Measurements from ENCODE around the gene NFATC1.
A peak's percentile ranks its signal among the peaks of the same experiment; 100 is the strongest.

Gene NFATC1

DNA sequence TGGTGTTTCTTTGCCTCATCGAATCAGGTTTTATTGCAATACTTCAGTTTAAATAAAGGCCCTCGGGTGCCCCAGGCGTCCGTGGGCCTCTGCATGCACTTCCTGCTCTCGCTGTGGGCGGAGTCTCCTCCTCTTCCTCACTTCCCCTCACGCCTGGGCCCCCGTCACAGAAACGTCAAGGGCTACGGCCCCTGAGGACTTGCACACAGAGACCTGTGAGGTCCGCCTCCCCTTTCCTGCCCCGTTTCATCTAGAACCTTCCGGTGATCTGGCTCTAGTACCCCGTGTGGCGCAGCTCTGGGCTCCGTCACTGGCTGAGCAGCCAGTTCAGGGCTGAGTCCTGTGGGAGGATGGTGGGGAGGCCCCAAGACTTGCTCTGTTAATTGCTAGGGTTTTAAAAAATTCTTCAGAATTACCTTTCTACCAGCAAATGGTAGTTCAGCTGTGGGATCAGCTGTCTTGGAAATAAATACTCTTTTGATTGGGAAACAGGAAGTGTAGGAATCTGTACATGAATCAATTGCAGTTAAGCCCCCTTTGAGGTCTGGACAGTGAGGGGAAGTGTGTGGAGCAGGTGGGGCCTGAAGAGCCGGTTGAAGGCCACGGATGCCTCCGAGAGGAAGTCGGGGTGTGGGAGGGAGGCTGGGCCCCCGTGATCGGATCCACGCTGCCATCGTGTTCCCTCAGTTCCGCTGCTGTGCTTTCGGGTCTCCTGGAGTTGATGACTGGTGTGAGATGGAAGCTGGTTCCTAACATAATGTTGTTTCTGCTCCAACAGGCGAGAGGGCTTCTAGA lies 10.2 kb downstream of the NFATC1 start:
- DNase-seq, result peak; percentile 95

DNA sequence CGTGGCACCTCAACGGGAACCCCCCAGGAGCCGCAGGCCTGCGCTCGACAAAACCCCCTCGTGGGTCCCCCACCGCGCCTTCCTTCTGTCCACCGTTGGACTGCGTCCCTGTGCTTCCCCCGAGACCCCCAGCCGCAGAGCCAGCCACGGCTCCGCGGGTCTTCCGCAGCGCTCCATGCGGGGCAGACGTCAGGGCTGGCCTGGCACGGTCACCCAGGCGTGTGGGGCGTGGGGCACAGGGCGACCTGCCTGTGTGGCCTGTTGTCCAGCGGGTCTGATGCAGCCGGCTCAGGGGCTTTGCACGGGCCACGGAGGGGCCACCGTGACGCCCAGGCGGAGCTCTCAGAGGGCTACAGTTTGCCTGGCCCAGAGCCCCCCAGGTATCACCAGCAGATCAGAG lies 11.0 kb downstream of the NFATC1 start:
- DNase-seq, result no peak

DNA sequence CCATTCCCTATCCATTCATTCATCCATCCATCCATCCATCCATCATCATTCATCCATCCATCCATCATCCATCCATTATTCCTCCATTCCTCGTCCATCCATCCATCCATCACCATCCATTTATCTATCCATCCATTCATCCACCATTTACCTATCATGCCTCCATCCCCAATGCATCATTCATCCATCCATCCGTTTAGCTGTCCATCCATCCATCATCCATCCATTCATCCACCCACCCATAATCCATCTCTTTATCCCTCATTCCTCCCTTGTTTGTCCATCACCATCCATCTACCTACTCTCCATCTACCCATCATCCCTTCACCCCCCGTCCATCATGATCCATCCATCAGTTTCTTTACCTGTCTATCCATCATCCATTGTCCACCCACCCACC lies 13.6 kb downstream of the NFATC1 start:
- no peak for DNase-seq

DNA sequence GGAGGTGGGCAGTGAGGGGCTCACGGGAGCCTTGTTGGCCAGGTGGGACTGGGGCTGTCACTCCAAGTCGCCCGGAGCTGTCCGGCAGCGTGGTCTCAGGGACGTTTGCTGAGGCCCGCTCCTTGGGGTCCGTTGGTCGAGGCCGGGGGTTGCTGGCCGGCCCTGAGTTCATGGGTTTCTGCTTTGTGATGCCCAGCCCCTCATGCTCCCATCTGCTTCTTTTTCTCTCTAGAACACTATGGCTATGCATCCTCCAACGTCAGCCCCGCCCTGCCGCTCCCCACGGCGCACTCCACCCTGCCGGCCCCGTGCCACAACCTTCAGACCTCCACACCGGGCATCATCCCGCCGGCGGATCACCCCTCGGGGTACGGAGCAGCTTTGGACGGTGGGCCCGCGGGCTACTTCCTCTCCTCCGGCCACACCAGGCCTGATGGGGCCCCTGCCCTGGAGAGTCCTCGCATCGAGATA lies 14.5 kb downstream of the NFATC1 start:
- DNase-seq, result no peak

DNA sequence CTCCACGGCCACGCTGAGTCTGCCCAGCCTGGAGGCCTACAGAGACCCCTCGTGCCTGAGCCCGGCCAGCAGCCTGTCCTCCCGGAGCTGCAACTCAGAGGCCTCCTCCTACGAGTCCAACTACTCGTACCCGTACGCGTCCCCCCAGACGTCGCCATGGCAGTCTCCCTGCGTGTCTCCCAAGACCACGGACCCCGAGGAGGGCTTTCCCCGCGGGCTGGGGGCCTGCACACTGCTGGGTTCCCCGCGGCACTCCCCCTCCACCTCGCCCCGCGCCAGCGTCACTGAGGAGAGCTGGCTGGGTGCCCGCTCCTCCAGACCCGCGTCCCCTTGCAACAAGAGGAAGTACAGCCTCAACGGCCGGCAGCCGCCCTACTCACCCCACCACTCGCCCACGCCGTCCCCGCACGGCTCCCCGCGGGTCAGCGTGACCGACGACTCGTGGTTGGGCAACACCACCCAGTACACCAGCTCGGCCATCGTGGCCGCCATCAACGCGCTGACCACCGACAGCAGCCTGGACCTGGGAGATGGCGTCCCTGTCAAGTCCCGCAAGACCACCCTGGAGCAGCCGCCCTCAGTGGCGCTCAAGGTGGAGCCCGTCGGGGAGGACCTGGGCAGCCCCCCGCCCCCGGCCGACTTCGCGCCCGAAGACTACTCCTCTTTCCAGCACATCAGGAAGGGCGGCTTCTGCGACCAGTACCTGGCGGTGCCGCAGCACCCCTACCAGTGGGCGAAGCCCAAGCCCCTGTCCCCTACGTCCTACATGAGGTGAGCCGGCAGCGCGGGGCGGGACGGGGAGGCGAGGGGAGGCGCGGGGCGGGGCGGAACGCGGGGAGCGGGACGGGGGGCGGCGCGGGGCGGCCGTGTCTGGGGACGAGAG lies 15.2 kb downstream of the NFATC1 start:
- no peak for DNase-seq

DNA sequence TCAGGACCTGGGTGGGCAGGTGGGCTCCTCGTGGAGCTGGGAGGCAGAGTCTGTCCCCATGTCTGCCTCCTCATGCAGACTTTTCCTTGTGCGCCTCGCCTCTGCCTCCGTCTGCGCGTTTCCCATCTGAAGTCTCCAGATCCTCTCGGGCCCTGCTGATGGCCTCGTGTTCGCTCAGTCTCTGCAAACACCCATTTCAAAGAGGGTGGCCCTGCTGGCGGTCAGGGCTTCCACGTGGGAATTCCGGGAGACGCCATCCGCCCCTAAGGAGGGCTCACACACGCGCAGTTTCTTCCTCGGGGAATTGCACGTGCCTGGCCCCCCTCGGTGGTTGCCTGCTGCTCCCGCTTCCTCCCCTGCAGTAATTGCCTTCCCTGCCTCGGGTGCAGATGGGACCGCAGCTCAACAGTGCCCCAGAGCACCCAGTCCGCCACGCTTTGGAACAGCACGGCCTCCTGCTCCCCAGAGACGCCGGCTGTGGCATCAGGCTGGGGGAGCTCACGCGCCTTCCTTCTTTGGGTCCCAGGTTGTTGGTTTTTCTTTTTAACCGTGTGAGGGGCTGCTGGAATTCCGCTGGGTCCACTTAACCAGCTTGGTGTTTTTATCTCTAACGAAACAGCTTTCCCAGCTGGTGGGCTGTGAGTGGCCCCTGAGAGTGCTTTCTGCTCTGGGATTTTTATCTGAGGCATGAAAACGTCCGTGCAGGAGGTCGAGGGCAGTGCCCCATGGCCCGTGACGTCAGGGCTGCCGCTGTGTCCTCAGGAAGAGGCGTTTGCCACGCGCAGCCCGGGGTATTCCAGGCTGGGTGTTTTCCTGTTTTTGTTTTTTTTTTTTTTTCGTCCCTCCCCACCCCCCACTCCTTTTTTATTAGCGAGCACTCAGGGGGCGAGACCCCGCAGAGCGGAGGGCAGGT lies 16.1 kb downstream of the NFATC1 start:
- no peak for DNase-seq

DNA sequence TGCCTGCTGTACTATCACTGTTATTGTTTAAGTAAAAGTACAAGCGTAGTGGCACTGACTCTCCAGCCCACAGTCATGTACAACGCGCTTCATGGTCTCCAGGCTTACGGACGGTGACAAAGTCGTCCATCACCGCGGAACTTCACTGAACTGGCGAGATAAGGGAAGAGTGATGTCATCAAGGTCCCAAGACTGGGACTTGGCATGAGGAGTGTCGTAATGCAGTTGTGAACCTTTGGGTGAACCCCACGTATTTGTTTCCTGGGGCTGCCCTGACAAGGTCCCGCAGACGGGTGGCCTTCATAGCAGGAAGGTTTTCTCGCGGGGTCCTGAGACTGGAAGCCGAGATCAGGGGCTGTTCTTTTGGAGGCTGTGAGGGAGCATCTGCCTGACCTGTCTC lies 17.3 kb downstream of the NFATC1 start:
- DNase-seq, result no peak

DNA sequence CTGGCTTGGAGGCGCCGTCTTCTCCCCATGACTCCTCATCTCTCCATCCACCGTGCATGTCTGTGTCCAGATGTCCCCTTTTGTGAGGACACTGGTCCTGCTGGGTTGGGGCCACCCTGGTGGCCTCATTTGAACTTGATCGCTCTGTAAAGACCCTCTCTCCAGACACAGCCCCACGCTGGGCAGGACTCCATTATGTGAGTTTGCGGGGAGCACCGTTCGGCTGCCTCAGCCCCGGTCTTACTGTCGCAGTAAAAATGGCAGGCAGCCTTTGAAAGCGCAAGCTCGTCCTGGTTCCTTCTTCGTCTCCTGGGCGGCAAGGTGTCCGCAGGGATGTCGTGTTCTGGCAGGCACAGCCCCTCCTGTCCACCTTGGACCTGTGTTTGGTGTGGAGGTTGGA lies 17.7 kb downstream of the NFATC1 start:
- no peak for DNase-seq

DNA sequence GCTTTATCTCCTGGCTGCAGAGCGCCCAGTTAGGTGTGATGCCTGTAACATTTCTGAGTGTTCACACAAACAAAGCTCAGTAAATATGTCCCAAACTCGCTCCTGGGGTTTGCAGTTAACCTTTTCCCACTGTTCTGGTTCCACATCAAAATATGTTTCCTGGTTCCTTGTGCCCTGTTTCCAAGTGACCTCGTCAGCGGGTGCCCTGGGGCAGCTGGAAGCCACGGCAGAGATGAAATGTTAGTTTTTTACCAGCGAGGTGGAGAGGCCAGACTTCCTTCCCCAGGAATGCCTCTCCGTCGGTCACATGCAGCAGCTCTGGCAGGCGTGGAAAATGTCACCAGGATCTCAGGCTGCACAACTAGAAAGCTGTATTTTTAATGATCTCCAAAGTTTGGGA lies 18.2 kb downstream of the NFATC1 start:
- DNase-seq, result no peak

DNA sequence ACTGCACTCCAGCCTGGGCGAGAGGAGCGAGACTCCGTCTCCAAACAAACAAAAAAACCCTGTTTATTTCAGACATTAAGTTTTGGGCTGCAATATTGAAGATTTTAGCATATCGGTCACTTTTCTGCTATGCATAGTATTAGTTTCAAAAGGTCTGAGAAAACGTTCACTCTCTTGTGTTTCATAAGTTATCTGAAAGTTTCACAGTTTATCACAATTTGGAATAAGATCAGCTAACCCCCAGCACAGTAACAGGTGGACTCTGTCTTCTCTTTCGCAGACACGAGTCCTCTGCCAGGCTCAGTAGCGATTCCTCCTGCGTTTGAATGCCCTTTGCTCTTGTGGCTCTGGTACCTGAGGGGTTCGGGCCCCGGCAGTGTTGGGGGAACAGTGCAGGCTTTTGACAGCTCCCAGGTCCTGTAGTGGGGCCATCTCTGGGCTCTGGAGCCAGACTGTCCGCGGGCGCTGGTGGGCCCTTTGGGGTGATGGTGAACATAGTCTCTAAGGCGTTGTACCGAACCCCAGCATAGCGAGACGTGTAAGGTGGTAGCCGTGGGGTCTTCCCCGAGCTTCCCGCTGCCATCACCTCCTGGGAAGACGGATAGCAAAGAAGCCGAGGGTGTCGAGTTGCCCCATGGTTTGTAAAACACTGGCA lies 20.4 kb downstream of the NFATC1 start:
- no peak for DNase-seq

DNA sequence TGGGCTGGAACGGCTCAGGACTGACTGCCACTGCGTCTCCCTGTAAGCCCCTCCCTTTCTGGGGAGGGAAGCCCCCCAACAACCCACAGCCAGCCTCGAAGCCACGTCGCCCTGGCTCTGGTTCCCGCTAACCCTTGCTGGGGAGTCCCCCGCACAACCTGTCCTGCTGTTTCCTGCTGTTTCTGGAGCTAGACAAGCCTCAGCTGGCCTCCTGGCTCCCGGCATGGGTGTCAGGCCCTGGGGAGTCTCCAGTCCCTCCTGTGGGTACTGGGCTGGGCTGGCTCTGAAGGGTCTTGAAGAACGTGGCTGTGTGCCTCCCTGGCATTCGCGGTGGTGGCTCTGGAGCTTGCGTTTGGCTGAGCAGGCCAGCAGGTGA lies 20.9 kb downstream of the NFATC1 start:
- DNase-seq, result no peak

DNA sequence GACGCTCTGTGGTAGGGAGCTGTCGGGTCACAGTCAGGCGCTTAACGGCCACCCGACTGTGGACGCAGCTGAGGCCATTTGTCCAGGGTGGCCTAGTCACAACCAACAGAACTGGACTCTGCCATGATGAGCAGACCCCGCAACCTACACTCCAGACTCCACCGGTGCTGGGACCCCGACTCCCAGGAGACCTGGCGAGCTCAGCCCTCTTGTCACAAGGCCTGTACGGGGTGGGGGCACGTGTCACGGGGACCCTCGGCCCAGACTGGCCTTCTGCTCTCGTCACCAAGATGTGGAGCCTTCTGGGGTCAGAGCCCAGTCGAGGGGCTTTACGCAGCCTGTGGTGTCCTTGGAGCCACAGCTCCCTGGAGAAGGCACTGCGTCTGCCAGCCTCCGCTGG lies 22.5 kb downstream of the NFATC1 start:
- DNase-seq, result no peak

DNA sequence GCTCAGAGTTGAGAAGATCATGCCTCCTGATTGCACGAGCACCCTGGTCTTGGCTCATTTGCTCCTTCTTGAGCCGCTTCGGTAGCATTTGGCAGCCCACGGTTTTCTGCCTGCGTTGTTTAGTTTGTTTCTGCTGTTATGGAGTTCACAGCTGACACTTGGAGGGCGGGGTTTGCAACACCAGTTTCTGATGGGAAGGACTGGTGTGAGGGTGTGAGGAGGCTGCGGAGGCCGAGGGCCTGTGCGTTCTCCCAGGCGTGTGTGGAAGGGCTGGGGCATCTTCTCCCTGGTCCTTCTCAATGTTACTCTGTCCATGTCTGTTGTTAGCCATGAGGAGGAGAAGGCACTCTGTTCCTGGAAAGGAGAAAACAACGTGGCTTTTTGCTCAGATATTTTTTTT lies 22.9 kb downstream of the NFATC1 start:
- no peak for DNase-seq

DNA sequence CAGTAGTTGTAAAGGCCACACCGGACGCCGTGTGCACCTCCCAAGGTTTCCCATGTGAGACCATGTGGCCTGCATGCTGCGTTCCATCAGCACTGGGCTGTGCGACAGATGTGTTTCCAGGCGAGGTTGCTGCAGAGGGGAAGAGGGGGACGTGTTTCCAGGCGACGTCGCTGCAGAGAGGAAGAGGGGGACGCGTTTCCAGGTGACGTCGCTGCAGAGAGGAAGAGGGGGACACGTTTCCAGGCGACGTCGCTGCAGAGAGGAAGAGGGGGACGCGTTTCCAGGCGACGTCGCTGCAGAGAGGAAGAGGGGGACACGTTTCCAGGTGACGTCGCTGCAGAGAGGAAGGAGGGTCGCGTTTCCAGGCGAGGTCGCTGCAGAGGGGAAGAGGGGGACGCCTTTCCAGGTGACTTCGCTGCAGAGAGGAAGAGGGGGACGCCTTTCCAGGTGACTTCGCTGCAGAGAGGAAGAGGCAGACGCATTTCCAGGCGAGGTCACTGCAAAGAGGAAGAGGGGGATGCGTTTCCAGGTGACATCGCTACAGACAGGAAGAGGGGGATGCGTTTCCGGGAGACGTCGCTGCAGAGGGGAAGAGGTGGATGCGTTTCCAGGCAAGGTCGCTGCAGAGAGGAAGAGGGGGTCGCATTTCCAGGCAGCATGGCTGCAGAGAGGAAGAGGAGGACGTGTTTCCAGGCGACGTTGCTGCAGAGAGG lies 24.5 kb downstream of the NFATC1 start:
- DNase-seq, result no peak

DNA sequence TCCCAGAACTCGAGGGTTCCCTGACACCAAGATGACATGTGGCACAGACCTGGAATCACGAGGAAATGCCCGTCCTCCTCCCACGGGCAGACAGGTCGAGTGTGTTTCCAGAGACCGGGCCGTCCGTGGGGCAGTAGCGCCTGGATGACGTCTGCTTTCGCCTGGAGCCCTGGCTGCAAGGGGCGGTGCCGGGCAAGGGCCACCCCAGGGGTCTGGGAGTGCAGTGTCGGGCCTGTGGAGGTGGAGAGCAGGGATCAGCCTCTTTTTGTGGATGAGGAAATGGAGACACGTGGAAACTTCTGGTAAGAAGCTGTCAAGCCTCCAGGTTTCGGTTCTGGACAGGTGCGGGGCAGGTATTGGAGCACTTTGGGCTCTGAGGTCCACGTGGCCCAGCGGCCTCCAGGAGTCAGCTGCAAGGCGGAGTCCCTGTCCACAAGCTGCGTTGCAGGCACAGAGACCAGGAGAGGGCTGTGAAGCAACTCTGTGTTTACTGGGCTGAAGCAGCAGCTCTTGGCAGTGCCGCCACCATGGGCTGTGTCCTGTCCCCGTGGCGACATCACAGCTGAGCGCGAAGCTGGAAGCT lies 25.6 kb downstream of the NFATC1 start:
- no peak for DNase-seq

DNA sequence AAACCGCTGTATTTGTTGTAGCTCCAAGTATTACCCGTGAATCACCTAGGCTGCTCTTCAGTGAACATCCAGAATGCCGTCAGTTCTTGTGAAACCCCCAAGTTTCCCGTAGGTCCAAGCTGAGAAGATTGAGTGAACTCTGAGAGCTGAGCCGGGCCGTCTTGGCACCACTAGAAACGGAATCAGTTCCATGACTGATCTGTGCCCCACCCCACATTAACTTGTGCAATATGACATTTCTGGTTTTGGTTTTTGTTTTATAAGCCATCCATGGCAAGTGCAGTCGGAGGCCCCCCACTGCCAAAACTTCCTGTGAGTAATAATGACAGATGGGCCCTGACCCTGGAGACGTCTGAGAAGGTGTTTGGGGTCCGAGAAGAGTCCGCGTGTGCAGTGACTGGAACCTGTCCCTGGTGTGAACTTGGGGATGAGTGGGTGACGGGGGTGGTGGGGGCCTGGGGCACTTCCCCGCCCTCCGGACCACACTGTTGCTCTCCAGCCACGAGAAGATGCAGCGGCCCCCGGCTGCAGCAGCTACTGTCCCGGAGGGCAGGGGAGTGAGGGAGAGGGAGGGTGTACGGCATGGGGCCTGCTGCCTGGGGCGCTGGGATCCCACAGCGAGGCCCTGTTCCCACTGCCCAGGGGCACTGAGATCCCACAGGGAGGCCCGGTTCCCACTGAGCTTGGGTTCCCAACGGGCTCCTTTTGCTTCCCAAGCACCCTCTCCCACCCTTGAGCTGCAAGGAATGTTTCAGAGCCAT lies 26.5 kb downstream of the NFATC1 start:
- DNase-seq, result no peak

DNA sequence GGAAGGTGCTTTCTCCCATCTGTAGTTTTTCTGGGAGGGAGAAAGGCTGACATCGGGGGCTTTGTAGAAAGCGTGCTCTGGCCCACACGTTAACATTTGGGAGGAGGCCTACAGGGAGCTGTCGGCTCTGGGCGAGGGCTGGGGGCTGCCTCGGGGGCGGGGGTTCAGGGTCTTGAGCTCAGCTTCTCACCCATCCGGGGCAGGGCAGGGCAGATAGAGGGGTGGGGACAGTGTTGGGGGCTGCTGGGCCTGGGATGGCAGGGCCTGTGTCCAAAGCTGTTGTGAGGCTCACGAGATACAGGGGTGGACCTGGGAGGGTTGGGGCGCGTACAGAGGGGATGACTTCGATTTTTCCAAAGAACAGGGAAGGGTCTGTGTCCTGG lies 27.0 kb downstream of the NFATC1 start:
- DNase-seq, result no peak

DNA sequence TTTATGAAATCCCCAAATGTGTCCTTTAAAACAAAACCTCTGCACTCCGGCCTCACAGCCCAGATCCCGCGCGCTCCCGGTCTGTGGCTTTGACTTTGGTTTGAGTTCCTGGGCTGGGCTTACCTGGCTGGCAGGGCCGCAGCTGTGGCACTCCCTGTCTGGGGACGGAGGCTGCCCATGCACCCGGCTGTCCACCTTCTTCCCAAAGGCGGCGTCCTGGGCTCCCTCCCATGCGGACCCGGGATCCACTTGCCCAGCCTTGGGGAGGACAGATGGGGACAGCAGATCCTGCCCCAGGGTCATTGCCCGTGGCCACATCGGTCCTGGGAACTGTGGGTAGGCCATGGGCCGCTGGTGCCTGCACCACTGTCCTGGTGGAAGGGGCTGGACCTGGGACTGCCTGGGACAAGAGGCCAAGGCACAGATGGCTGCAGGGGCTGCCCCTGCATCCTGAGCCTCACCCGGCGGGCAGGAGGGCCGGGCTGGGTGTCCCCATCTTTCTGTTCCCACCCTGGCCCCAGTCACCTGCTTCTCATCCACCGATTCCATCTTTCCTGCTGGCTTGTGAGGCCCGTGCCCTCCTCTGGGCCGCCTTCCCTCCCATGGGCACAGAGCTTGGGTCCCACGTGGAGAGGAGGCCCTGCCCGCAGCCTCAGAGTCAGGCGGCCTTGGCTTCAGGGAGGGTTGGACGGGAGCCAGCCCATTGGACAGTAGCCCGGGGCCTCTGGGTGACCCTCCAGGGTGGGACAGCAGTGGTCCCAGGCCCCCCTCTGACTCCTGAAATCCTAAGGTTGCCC lies 27.7 kb downstream of the NFATC1 start:
- DNase-seq, result no peak

DNA sequence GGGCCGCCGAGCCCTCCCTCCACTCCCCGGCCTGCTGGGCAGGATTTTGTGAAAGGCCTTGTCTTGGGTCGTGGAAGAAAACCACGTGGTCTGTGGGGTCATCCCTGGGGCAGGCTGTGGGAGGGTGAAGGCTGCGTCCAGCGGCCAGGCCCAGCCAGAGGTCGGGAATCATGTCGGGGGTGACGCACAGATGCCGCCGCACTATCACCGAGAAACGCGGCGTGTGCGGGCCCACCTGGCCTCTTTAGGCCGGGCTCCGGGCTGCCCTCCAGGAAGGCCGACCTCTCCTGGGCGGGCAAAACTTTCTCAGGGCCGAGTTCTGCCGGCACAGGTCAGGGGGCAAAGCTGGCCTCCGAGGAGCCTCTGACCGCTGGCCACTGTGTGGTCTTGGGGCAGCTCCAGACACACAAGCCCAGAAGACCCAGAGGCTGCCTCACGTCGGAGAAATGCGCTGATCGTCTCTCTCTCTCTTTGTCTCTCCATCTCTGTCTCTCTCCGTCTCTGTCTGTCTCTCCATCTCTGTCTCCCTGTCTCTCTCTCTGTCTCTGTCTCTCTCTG lies 28.4 kb downstream of the NFATC1 start:
- DNase-seq, result no peak

Data from CD4-positive, alpha-beta T cell treated with Interleukin-10 for 1 hour (primary cell).